ENCODE data around the gene ATP6V1G2.

ATP6V1G2 gene

DNA sequence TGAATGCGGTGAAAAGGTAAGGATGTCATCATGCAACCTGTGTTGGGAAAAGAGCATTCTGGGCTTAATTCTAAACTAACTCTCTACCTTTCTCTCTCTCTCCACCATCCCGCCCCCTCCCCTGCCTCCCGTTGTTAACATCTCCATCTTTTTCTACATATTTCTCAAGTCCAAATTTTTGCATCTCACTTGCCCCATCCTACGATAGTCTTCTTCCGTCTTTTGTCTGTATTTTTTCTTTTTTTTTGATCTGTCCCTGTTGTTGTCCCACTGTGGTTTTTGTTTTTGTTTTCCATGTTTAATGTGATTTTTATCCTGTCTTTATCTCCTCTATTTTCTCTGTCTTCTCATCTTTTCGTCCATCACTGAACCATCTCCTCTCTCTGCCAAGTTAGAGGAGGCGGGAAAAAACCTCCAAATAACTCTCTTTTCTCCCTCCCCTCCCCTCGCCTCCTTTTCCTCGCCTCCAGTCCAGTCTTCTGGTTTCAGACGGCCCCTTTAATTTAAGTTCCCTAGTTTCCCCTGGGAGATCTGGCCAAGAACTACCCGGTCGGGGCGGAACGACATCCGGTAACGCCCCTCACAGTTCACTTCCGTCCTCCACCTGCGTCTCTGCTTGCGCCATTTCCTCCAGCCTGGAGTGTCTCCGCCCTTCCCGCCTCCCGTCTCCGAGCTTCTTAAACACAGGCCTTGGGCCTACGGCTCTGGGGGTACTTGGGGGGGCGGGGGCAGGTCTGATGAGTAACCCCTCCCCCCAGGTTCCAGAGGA, 734 bp upstream of the ATP6V1G2 start, which contains the start of gene NFKBIL1:
Gene NFKBIL1, plus strand, starts transcription at position 651 of the 769 bp plus-strand sequence. Its CDS starts 87 bp downstream, at position 738.
- peak; percentile 94 for DNase-seq

DNA sequence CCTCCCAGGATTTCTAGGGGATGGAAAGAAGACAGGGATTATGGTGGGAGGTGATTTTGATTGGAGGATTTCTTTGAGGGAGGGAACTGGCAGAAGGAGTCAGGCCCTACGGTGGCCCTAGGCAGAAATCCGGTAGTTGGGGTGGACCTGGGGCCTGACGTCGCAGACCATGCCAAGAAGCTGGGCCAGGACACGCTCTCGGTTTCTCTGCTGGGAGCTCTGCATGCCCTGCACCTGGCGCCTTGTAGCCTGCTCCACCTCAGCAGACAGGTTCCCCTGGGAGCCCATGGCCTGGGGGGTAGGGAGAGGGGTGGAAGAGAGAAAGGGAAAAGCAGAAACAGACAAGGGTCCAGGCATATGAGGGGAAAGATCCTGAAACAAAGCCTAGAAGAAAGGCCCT, 1.1 kb downstream of the ATP6V1G2 start:
- no peak for DNase-seq

DNA sequence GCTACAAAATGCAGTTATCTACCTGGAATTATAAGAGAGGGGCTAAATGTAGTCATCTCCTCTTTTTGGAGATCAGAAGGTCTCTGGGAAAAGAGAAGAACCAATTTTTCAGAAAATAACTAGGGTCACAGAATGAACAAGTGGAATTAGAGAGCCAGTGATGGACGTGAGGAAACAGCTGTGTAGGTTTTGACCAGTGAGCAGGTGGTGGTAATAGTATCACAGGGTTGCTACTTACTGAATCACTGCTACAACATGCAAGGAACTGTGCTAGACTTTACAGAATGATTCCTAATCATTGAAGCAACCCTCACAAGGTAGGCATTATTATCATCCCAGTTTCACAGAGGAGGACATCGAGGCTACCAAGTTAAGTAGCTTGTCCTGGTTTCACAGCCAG, 1.7 kb downstream of the ATP6V1G2 start:
- no peak for DNase-seq

DNA sequence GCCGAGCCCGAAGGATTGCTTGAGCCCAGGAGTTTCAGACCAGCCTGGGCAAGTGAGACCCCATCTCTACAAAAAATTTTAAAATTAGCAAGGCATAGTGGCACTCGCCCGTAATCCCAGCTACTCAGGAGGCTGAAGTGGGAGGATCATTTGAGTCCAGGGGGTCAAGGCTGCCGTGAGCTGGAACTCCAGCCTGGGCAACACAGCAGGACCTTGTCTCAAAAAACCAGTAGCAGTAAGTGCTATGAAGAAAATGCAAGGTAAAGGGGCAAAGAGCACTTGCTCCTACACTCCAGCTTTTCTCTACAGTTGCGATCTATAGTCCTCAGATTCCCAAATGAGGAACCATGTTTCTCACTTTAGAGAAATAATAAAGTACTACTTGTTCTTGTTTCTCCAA, 2.8 kb downstream of the ATP6V1G2 start:
- DNase-seq = no peak

GRCh38 chr6:31541658-31542521, 4.5 kb downstream of the ATP6V1G2 start, which contains the start of gene DDX39B:
Gene DDX39B, minus strand, starts transcription at chr6:31542003. Its CDS starts 1,471 bp downstream, at chr6:31540532.
- DNase-seq = peak; percentile 95

GRCh38 chr6:31541059-31541657, 5.2 kb downstream of the ATP6V1G2 start:
- DNase-seq = peak; percentile 33

GRCh38 chr6:31540640-31541039, 5.8 kb downstream of the ATP6V1G2 start:
- DNase-seq = no peak

- DNase-seq = no peak
These were observed 7.5 kb downstream of the ATP6V1G2 start for GRCh38 chr6:31538805-31539400.

GRCh38 chr6:31535538-31536324, 10.7 kb downstream of the ATP6V1G2 start:
- DNase-seq = no peak

GRCh38 chr6:31534521-31535040, 11.8 kb downstream of the ATP6V1G2 start:
- DNase-seq = no peak

DNA sequence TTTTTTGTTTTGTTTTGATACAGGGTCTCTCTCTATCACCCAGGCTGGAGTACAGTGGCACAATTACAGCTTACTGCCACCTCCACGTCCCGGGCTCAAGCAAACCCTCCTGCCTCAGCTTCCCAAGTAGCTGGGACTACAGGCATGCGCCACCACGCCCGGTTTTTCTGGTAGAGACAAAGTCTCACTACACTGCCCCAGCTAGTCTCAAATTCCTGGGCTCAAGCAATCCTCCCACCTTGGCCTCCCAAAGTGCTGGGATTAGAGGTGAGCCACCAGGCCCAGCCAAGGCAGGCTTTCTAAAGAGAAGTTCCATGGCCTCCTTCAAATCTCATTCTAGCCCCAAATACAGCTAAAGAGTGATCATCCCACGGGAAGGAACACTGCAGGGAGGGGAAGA, 12.4 kb downstream of the ATP6V1G2 start:
- no peak for DNase-seq

GRCh38 chr6:31533455-31533841, 13.0 kb downstream of the ATP6V1G2 start:
- no peak for DNase-seq

GRCh38 chr6:31532644-31533454, 13.6 kb downstream of the ATP6V1G2 start:
- DNase-seq = no peak

GRCh38 chr6:31531771-31532643, 14.4 kb downstream of the ATP6V1G2 start:
- no peak for DNase-seq

DNA sequence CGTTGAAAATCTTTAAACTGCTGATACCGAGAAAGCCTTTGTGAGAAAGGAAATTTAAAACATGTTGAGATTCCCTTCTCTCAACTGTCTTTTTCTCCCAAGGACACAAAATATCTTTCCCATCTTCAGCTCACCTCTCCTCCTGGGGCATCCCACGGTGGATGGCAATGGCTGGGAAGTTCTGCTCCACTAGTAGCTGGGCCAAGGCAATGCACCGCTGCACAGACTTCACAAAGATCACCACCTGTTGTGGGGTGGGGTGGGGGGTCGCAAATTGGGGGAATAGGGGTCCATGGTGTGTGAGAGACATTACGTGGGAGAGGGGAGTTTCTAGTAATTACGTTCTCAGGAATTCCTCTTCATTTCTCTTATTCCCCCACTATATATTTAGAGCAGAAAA, 15.2 kb downstream of the ATP6V1G2 start:
- DNase-seq = no peak

DNA sequence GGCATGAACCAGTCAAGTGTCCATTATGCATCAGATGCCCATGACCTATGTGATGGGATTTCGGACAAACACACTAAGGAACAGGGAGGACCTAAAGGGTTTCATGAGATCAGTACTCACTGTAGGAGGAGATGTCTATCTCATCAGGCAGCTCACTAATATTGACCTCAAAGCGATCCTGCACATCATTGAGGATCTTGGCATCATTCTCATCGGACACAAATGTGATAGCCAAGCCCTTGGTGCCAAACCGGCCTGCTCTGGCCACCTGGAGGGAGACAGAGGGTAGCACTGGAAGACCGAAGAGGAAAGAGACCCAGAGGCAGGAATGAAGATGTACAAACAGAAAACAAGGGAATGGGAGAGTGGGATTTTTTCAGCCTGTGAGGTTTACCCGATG, 15.7 kb downstream of the ATP6V1G2 start:
- no peak for DNase-seq

GRCh38 chr6:31529329-31530150, 16.9 kb downstream of the ATP6V1G2 start:
- DNase-seq = no peak

- no peak for DNase-seq
These were observed 17.5 kb downstream of the ATP6V1G2 start, which contains the start of gene MCCD1 for GRCh38 chr6:31528821-31529328. Gene MCCD1, plus strand, starts transcription at chr6:31528962. Its CDS starts 53 bp downstream, at chr6:31529015.

DNA sequence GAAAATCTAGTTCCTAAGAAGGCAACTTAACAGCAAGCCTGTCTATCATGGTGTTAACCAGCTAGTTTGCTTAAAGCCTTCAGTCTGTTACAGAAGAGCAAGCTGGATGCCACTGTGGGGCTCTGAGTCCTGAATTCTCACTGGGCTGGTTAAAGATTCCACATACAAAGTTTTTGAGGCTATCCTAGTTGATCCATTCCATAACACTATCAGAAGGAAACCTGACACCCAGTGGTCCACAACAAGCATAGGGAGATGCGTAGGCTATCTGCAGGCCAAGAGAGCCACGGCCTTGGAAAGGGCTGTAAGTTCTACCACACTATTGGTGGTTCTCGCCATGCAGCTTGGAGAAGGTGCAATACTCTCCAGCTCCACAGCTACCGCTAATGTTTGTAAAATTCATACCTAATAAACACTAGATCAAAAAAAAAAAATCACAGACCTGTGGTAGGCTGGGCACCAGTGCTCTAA, 18.1 kb downstream of the ATP6V1G2 start:
- DNase-seq = no peak

All from NCI-H226 (cell line).